Kasumi-1 (cell line): ENCODE results near the gene TKTL1.
A peak's percentile ranks its signal among the peaks of the same experiment; 100 is the strongest.

ENCODE experiments used
- DNase-seq, 2 experiments: peaks; one replicate each; lab custom pipeline; 2025; lab: John Stamatoyannopoulos, UW

Gene TKTL1

GRCh38 chrX:154378059-154378798, 82.6 kb downstream of the TKTL1 start:
- peak in 1 of 2 experiments; percentile 8 for DNase-seq

DNA sequence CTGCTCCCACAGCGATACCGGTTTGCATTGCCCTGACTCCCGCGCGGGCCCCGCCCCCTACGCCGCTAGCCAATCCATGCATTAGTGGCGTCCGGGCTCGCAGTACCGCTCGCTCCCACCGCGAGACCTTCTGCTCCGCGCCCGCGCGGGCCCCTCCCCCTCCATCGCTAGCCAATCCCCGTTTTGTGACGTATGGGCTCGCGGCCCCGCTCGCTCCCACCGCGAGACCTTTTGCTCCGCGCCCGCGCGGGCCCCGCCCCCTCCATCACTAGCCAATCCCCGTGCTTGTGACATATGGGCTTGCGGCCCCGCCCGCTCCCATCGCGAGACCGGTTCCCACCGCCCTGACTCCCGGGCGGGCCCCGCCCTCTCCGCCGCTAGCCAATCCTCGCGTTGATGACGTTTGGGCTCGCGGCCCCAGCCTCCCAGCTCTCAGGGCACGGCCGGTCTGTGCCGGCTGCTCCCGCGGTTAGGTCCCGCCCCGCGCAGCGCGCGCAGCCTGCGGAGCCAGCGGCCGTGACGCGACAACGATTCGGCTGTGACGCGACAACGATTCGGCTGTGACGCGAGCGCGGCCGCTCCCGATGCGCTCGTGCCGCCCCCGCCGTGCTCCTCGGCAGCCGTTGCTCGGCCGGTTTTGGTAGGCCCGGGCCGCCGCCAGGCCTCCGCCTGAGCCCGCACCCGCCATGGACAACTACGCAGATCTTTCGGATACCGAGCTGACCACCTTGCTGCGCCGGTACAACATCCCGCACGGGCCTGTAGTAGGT, 83.4 kb downstream of the TKTL1 start, which contains the start of gene EMD:
TSS of gene EMD (plus strand) at position 497 of the 770 bp plus-strand sequence. CDS start at position 687, 190 bp downstream.
- peak; percentile 94 to 98 for DNase-seq

GRCh38 chrX:154379569-154379951, 84.0 kb downstream of the TKTL1 start:
- DNase-seq = no peak
